Transverse colon (tissue), 4 donors: Measurements from ENCODE around the gene JMJD6.

Experiments
- EP300 ChIP-seq: sonication (generic); formaldehyde crosslinking; IDR thresholded peaks from one replicate; pipeline ENCODE4 v1.6.1; 2017; ENCODE audit warnings: antibody characterized with exemption, low read depth
- POLR2AphosphoS5 ChIP-seq, 3 donors: sonication (generic); formaldehyde crosslinking; IDR thresholded peaks; one replicate each; pipeline ENCODE4 v1.6.1; 2016; ENCODE audit warnings: antibody characterized with exemption in 3 of 3
- TF ChIP-seq, protein P1 (sequence below), 5 experiments: fragments of 200-600 bp in 3 of 5; fragments of 450-650 bp in 2 of 5; sonication (generic) in 3 of 5; IDR thresholded peaks; 1 replicate in 2 of 5; 2 replicates in 3 of 5; pipeline ENCODE4 v1.5.1; 2016 to 2017; ENCODE audit warnings: antibody characterized with exemption in 5 of 5, inconsistent platforms in 3 of 5, mild to moderate bottlenecking in 2 of 5, moderate library complexity in 1 of 5

DNA sequence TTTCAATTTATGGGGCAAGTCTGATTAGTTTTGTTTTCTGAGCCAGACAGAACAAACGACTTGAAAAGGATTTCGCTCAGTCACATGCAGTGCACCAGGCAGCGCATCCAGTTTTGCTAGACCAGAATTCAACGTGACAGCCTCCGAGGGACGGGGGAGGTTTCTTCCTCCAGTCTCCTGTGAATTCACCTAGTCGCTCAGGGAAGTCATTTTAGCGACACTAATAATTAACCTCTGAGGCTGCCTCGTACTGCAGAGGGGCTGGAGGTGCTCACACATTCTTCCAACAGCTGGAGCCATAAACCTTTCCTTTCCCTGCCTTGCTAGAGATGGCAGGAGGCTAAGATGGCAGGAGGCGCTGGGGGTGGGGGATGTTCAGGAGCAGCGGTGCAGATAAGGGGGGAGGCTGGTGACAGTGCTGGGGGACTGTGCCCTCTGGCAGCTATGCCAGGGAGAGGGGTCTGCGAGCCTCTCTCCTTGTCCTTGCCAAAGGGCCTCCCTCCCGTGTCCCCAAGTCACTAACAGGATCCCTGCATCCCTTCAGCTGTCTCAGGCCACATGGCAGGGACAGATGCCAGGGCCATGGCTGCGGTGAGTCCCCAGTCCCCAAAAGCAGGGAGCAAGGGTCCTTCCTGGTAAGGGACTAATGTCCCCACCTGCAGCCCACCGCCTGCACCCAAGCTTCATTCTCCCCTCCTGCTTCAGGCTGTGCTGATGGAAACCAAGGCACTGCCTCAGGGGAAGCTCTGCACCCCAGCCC is 39.7 kb downstream of the JMJD6 start:
- TF ChIP-seq, protein P1, sequence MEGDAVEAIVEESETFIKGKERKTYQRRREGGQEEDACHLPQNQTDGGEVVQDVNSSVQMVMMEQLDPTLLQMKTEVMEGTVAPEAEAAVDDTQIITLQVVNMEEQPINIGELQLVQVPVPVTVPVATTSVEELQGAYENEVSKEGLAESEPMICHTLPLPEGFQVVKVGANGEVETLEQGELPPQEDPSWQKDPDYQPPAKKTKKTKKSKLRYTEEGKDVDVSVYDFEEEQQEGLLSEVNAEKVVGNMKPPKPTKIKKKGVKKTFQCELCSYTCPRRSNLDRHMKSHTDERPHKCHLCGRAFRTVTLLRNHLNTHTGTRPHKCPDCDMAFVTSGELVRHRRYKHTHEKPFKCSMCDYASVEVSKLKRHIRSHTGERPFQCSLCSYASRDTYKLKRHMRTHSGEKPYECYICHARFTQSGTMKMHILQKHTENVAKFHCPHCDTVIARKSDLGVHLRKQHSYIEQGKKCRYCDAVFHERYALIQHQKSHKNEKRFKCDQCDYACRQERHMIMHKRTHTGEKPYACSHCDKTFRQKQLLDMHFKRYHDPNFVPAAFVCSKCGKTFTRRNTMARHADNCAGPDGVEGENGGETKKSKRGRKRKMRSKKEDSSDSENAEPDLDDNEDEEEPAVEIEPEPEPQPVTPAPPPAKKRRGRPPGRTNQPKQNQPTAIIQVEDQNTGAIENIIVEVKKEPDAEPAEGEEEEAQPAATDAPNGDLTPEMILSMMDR (IDR thresholded peaks at IDR 0.05): no peak
- TF ChIP-seq POLR2AphosphoS5 (IDR thresholded peaks at IDR 0.05): no peak
- TF ChIP-seq EP300: no peak
